Left ventricle myocardium superior (tissue), 1 donor: ENCODE measurements around the gene CDK14. TPM values are rescaled to one million over a fixed set of nuclear protein-coding genes. Genes with fewer than 3 reads are reported as not detected.

Experiments used
- ATAC-seq: fragments of 200-7000 bp; cut with Tn5 transposase; one replicate; pipeline ENCODE4 v1.9.1; 2020; ENCODE audit warnings: mild to moderate bottlenecking, moderate library complexity
- DNase-seq: peaks from one replicate; pipeline ENCODE4 v3.0.0-alpha.2; 2020
- intact Hi-C: fragments of 100-400 bp; cut with micrococcal nuclease; formaldehyde crosslinking; loops from one replicate; pipeline ENCODE4 v1.11.0; 2022
- total RNA-seq: library from RNA; stranded (reverse); fragmentation: NEBNext Ultra II Directional; extraction: Animal tissue kit (Norgen Biotek cat#: 25700); gene quantifications from one replicate; pipeline ENCODE4 v1.2.1, GENCODE V29; 2021
- donor health status: DM: no; HTN: yes; CAD: no; lungs with severe emphysema.

Gene CDK14
- total RNA-seq, 1 donor from 2014 or later, result 23.9 TPM

DNA sequence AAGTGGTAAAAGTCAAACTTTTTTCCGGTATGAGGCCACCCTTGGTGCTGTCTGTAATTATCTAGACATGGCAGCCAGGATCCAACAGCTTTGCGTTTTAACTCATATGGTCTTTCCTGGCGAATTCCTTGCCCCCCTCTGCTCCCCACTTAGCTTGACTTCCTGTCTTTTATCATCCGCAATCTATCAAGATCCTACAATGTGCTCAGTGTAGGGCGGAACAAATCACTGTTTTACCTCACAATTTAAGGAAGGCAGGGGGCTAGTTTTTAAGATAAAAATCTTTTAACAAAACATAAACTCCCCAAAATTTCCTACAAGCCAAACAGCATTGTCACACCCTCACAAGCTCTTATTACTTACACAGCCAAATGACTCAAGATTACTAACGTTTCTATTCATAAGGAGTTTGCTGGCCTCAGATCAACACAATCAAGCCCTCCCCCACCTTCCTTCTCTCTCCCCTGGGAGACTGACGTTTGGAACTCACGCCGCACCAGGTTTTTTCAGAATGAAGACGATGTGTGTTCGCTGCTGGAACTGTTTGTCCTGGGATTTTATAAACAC lies 1.3 kb upstream of the CDK14 start:
- peak; percentile 30 for ATAC-seq
- DNase-seq, result peak; percentile 36
- intact Hi-C loops, result no loop called here

DNA sequence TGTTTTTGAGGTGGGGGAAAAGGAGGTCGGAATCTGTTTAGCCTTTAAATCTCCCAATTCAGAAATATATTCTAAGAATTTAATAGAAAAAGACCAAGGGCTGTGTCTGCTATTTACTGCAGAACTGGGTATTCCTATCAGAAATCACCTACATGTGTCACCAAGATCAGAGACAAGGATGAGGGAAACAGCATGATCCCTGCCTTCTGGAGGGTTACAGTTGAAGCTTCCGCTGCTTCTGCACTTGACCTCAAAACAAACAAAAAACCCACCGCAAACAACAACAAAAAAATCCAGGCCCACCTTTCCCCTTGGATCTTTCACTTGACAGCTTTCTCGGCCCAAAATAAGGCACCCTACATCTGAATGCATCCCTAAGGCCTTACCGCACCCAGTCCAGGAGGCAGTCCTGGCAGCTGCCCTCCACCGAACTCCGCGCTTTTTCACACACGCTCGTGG lies 750 bp upstream of the CDK14 start:
- no peak for DNase-seq
- no peak for ATAC-seq
- intact Hi-C loops, result no loop called here

DNA sequence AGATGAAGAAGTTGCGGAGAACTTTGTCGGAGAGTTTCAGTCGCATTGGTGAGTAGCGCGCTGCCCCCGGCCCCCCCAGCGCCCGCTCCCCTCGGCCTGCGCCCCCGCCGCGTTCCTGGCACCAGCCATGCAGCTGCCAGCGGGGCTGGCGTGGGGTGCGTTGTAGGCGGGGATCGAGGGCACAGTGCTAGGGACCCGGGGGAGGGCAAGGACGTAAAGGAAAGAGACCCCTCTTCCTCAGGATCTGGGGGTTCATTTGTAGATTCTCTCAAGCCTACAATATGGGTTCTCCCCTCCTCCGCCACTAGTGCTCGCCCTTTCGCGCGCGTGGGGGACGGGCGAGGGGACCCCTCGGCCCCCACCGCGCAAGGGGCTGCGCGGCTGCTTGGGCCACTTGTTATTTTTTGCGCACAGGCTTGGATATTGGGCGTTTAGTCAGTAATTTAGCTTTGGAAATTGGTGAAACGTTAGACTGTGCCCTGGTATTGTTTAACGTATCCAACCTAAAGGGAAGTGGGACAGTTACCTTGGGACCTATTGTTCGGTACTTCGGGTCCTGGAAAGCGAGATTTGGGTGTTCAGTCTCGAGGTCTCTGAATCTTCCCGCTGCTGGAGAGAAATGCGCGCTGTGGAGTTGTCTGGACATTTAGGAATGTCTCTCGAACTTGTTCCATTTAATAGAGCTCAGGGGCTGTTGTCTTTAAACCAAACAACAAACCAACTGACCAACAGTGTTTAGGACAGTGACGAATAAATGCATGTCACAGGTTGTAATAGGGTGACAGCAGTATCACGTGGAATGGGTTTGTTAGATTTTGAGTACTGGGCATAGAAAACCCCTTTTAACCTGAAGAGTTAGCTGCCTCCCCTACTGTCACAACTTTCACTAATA lies 796 bp downstream of the CDK14 start:
- intact Hi-C loops, result no loop called here
- no peak for DNase-seq

DNA sequence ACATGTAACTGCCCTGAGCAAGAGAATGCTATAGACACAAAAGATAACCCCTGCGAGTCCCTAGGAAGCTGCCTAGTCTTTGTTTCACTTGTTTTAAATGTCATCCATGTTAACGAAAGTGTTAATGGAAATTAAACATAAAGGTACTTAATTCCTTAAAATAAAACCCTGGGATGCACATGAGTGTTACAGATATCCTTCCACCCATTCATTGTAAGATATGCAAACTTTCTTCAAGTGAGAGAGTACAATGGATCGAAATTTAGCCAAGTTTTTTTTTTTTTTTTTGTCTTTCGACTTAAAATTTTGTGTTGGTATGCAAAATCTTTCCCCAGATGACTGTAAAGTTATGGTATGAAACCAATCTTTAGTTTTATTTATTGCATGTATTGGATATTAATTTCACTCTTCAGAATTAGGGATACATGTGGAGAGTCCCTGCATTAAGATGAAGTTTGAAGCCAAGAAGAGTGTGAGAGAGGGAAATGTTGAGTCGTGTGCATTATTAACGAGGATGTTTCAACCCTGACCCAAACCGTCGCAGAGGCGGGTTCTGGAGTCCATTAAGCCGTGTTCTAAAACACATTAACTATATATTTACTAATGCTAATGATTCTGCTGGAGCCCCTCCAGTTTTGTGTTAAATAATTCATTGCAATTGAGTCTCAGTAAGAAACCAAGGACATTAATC lies 1.6 kb downstream of the CDK14 start:
- ATAC-seq, result no peak
- intact Hi-C loops, result no loop called here
- no peak for DNase-seq

More for the DNA sequence above, 796 bp downstream of the CDK14 start:
- peak; percentile 23 for ATAC-seq

DNA sequence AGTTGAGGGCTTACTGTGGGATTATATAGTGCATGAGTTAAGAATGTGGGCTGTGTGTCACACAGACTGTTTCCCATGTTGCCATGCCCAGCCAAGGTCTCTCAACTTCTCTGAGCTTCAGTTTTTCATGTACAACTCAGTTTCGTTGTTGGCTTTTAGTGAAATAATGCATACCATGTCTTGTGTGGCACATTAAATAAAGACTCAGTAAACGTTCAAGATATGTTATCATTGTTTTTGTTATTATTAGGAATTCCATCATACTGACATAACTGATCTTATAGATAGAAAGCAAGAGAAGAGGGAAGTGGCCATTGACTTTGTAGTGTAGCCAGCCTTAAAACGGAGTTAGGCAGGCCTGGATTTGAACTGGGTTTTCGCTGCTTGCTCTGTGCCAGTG lies 2.9 kb downstream of the CDK14 start:
- intact Hi-C loops, result no loop called here
- no peak for DNase-seq
- no peak for ATAC-seq

DNA sequence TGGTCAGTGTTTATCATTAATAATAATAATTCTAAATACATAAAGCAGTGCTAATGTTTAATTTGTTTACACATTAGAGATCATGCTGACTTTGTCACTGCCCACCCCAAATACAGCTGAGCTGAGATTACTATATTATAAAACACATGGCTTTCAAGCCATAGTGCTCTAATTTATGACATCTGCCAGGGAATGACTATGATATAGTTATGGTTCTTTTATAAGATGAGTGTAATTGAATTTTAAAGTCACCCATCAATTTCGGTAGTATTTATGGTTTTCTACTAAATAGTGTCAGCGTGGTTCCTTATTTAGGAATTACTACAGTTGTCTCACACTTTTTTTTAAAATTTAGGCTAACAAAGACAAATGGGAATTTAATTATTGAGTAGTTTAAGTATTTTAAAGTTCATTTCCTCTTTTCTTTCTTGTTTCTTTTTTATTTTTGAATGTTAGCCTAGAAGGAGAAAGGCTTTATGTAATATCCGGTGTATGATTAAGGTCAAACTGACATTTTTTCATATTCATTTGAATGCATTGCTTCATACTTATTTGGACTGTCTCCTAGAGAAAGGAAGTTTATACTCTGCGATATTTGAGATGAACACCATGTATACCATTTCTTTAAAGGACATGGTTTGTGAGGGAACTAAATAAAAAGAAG lies 3.9 kb downstream of the CDK14 start:
- no peak for DNase-seq
- intact Hi-C loops, result no loop called here
- no peak for ATAC-seq

DNA sequence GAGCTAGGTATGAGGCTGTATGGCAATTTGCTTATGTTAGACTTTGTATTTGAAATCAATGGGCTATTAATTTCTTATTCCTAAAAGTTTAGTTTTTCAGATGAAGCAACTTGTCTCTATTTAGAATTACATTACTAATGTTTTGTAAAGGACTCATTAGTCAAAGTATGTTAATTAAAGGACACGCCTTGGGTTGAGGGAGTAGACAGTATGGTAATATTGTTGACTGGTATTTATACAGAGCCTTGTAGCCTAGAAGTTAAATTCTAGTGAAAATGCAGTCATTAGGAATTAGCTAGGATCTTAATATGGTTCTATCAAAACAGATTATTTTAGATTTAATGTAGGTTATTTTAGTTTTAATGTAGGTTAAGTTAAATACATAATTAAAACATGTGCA lies 6.2 kb downstream of the CDK14 start:
- DNase-seq, result no peak
- no peak for ATAC-seq
- intact Hi-C loops, result no loop called here

DNA sequence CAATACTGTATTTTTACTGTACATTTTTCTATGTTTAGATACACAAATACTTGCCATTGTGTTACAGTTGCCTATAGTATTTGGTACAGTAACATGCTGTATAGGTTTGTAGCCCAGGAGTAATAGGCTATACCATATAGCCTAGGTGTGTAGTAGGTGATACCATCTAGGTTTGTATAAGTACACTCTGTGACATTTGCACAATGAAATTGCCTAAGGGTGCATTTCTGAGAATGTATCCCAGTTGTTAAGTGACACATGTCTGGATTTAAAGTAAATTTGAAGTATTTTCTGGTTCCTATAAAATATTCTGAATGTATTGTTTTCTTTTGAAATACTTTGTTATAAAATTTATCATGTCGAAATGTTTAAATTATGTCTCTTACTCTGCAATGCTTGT lies 7.2 kb downstream of the CDK14 start:
- ATAC-seq, result no peak
- intact Hi-C loops, result no loop called here
- DNase-seq, result no peak

DNA sequence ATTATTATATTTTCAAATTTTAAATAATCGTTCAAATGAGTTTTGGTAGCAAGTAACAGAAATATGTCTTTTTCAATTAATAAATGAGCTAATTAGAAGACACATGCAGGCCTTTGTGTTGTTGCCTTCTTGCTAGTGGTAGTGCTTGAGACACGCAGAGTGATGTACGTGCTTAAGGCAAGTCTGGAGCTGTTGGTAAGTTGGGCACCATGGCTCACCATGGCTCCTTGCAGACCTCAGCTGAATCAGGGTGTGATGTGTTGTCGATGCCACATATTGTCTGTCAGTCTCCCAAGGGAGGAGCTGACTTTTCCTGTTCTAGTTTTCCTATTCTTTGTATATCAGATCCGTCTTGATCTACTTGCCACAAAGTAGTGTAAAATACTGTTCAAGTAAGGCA lies 8.3 kb downstream of the CDK14 start:
- DNase-seq (no peak), ATAC-seq (no peak)
- intact Hi-C loops, result no loop called here

DNA sequence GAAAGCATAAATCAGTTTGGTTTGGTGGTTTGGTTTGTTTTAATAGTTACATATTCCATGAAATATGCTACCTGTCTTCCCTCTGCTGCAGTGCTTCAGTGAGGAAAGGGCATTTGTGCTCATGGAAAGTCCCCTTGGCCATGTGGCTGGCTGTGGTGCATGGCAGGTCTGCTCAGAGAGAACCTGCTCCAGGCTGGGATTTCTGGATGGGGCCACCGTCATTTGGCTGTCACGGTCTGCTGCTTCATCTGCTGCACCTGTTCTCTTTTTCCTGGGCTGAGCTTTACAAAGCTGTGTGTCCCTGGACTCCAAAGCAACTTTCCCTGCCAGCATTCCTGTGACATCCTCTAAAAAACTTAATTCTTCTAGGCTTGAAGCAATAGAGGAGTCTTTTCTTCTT lies 8.9 kb downstream of the CDK14 start:
- DNase-seq (no peak), ATAC-seq (peak; percentile 28)
- intact Hi-C loops, result no loop called here

DNA sequence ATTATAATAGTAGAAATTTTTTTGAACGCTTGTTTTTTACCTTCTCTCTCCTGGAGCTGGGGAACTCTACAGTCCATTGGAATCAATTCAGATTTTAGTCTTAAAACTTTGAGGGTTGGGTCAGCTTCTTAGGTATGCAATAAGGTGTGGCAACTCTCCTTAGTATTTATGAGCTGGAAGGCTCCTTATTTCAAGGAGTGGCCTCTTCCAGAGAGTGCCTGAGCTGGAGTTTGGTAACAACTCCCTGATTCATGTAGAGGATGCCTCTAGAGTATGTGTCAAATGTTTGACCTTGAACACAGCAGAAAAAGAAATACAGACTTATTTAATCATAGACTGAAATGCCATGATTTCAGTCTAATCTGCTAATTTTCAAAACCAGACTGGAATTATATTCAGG lies 11.1 kb downstream of the CDK14 start:
- intact Hi-C loops, result no loop called here
- DNase-seq (no peak), ATAC-seq (no peak)

DNA sequence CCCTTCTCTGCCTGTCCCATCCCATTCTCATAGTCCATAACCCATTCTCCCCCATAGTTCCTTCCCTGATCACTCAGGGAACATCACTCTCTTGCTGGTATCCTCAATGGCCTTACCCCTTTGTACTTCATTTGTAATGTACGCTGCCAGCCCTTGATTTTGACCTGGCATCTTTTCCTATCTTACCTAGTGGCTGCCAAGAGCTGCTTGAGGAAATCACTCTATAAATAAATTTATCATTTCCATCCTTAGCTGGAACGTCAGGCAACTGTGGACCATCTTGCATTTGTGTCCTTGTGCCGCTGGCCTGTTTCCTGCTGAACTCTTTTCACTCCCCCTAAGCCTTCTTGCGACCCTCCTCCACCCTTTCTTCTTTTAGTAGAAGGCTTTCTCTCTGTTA lies 14.0 kb downstream of the CDK14 start:
- DNase-seq, result no peak

DNA sequence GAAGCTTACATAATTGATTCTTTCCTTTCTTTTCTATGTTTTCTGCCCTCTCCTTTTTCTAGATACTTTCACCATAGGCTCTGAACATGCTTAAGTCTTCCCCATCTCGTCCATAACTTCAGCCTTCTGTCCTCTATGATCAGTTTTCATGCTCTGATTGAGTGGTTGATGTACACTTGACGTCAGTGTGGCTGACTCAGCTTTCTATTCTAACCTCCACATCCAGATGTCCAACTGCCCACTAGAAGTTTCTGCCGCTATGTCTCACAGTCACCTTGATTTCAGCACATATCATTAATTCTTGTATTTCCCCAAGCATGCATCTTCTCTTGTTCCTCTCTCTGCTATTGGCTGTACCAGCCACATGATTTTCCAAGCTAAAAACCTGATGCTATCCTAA lies 15.0 kb downstream of the CDK14 start:
- intact Hi-C loops, result no loop called here
- ATAC-seq, result no peak
- DNase-seq, result no peak

More for the DNA sequence above, 14.0 kb downstream of the CDK14 start:
- ATAC-seq, result peak; percentile 90
- intact Hi-C loops, result no loop called here

DNA sequence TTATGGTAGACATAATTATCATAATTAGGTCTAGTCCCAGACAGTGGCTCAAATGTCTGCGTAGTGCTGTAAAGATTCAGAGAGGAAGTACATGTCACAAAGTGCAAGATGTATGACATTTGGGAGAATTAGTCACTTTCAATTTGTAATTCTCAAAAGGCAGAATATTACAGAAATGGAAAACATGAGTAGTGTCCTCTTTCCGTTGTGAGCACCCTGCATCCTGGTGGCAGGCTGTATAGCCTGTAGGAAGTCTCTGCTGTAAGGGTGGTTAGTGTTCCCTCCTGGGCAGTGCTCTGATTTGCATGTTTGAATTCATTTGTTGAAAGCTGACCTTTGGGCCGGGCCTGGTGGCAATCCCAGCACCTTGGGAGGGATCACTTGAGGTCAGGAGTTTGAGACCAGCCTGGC lies 17.0 kb downstream of the CDK14 start:
- DNase-seq (no peak), ATAC-seq (no peak)
- intact Hi-C loops, result no loop called here

DNA sequence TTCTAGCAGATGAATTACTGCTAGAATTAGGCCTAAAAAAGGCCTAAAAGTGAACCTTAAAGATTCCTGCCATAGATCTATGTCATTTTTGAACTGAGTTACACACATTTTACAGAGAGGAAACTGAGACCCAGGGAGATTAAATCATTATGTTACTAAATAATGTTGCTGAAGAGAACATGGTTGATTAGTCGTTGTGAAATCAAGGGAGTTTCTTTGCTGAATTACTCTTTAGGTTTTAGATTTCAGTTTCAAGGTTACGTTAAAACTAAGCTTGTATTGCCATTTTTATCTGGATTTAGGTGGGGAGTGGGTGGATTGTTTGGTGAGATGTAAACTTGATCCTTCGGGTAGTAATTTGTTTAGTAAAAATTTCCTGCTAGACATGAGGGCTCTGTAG lies 21.3 kb downstream of the CDK14 start:
- no peak for ATAC-seq
- no peak for DNase-seq
- intact Hi-C loops, result no loop called here

DNA sequence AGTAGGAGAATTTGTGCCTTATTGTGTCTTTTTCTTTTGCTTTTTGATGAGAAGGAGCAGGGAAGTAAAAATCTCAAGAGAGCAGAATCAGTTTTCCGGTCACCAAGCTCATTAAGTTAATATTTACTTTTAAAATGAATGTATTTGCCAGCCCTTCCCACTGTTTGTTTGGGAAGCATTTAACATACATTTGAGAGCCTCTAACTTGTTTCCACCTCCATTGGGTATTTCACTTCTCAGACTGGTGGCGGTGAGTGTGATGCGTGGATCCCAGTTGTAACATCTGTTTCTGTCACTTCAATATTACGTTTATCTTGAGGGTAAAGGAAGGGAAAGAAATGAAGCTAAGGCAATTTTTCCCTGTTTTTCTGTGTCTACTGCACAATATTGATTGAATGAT lies 22.8 kb downstream of the CDK14 start:
- intact Hi-C loops, result no loop called here
- DNase-seq, result no peak
- no peak for ATAC-seq

DNA sequence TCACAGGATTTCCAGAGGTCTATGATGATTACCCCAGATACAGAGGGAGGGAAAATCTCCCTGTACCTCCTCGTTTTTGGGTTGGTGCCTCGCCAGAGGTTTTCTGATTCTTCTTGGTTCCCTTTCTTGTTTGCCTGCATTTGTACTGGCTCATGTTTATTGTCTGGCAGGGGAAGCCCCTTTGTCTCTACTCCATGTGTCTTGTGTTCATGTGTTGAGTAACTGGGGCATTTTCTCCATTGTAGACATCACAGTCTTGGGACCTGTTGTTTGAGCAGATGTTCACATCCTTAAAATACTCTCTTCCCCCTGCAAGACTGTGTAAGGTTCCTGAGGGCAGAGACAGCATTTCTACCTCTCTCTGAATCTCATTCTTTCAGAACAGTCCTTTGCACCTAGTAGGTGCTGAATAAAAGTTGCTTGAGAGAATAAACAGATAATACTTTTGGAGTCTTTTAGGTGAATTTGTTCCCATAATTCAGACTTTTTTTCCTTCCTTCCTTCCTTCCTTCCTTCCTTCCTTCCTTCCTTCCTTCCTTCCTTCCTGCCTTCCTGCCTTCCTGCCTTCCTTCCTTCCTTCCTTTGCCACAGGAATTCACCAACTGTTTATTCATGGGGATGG lies 25.1 kb downstream of the CDK14 start:
- intact Hi-C loops, result loop anchor here (10.0 kb wide), 1 partner anchor 46 kb away; no protein-coding TSS in a partner anchor
- DNase-seq, result no peak
- peak; percentile 10 for ATAC-seq

DNA sequence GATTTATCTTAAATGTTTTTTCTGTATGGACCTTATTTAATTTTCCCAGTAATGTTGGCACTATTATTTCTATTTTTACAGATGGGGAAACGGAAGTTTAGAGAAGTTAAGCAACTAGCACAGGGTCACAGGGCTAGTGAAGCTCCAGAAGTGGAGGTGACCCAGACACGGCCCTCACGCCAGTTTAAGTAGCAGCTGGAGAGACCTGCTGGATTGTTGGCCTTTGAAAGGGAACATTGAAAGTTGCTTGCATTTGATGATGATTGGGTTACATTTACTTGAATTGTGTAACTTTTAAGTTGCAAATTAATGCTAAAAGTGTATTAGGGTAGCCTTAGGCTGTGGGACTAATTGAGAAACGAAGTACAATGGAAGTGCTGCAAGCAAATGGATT lies 25.6 kb downstream of the CDK14 start:
- ATAC-seq, result peak; percentile 37
- intact Hi-C loops, result loop anchor here (10.0 kb wide), 1 partner anchor 47 kb away; no protein-coding TSS in a partner anchor
- no peak for DNase-seq

DNA sequence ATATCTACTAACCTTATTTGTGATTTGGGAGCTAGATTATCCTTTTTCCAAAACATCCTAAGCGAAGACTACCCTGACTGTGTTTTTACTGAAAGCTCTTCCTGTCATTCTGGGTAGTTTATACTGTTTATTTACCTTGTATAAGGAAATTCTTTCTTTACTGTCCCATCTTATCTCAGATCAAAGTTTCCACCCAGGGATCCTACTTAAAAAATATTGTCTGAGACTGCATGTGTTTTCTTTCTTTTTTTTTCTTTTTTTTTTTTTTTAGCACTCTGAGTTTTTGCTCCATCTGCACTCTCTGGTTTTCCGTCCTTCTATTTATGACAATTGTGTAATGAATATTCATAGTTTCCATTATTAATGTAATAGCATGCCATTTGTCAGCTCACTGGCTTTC lies 26.5 kb downstream of the CDK14 start:
- intact Hi-C loops, result loop anchor here (10.0 kb wide), 1 partner anchor 48 kb away; no protein-coding TSS in a partner anchor
- no peak for DNase-seq

More for the DNA sequence above, 26.5 kb downstream of the CDK14 start:
- ATAC-seq, result no peak
